ENCODE results near the gene GREB1. TPM values are rescaled to one million over a fixed set of nuclear protein-coding genes. Genes with fewer than 3 reads are reported as not detected.

GREB1 gene
- total and polyA plus RNA-seq, 2 of the 13 experiments (the other 11 are each of a cell fraction or from before 2014, with no cell fraction given): 31.3 to 61.2 TPM

- TF ChIP-seq ARID4A (CRISPR knock-in tag; IDR thresholded peaks at IDR 0.05; ENCODE audit: borderline replicate concordance) (no peak), ZNF770 (CRISPR knock-in tag; IDR thresholded peaks at IDR 0.05) (0 out of 2 replicates have a peak, but pooled peaks have one; percentile 16), RARA (CRISPR knock-in tag; IDR thresholded peaks at IDR 0.05) (no peak), AGO2 (optimal IDR thresholded peaks at IDR 0.05; ENCODE audit: low read depth, low read length) (peak; percentile 91), ZNF431 (CRISPR knock-in tag; IDR thresholded peaks at IDR 0.05; ENCODE audit: borderline replicate concordance, low read depth) (no peak), ATF6 (CRISPR knock-in tag; conservative IDR thresholded peaks at IDR 0.05) (no peak), SRSF1 (optimal IDR thresholded peaks at IDR 0.05; ENCODE audit: low read depth, low read length) (no peak), ZNF367 (CRISPR knock-in tag; IDR thresholded peaks at IDR 0.05; ENCODE audit: borderline replicate concordance) (0 out of 2 replicates have a peak, but pooled peaks have one; percentile 30), ZSCAN21 (CRISPR knock-in tag; IDR thresholded peaks at IDR 0.05; ENCODE audit: borderline replicate concordance) (0 out of 2 replicates have a peak, but pooled peaks have one; percentile 8), ZFY (CRISPR knock-in tag; IDR thresholded peaks at IDR 0.05) (no peak), SMARCE1 (IDR thresholded peaks at IDR 0.05; ENCODE audit: borderline replicate concordance) (no peak), PRDM10 (CRISPR knock-in tag; IDR thresholded peaks at IDR 0.05; ENCODE audit: low read depth) (no peak), THRA (CRISPR knock-in tag; IDR thresholded peaks at IDR 0.05; ENCODE audit: borderline replicate concordance) (no peak), PHF8 (CRISPR knock-in tag; IDR thresholded peaks at IDR 0.05) (0 out of 2 replicates have a peak, but pooled peaks have one; percentile 6)
Observed at GRCh38 chr2:11581797-11582611, 48.2 kb downstream of the GREB1 start (continued).

Data from HepG2 (cell line).